HFF-Myc (cell line): ENCODE data around the gene CIBAR2.

ENCODE experiments used
- DNase-seq: peaks from one replicate; pipeline ENCODE4 v3.0.0-alpha.2; 2011; ENCODE audit warnings: low read depth; ENCODE audit errors: extremely low read depth
- H3K4me3 ChIP-seq: replicated peaks from 2 replicates; pipeline ENCODE4 v1.5.1; 2011; ENCODE audit warnings: low read depth, mild to moderate bottlenecking, control low read depth, low read length
- CTCF ChIP-seq: IDR thresholded peaks from 2 replicates; pipeline ENCODE4 v1.5.1; 2012; ENCODE audit warnings: mild to moderate bottlenecking, low read depth, low read length, control low read depth; ENCODE audit errors: missing control alignments

Gene CIBAR2

GRCh38 chr16:85111184-85111583, 1.1 kb downstream of the CIBAR2 start:
- no peak for DNase-seq
- no peak for TF ChIP-seq CTCF

GRCh38 chr16:85110105-85110504, 2.2 kb downstream of the CIBAR2 start:
- no peak for TF ChIP-seq CTCF
- no peak for DNase-seq
- no peak overlapping the region for H3K4me3 ChIP-seq

More at GRCh38 chr16:85111184-85111583, 1.1 kb downstream of the CIBAR2 start:
- H3K4me3 ChIP-seq, result no peak overlapping the region

GRCh38 chr16:85107532-85107931, 4.7 kb downstream of the CIBAR2 start:
- no peak for TF ChIP-seq CTCF
- no peak for DNase-seq

GRCh38 chr16:85107083-85107482, 5.2 kb downstream of the CIBAR2 start:
- no peak for DNase-seq
- no peak for TF ChIP-seq CTCF
- H3K4me3 ChIP-seq, result no peak overlapping the region

More at GRCh38 chr16:85107532-85107931, 4.7 kb downstream of the CIBAR2 start:
- no peak overlapping the region for H3K4me3 ChIP-seq

- H3K4me3 ChIP-seq, result no peak overlapping the region
- no peak for DNase-seq
- no peak for TF ChIP-seq CTCF
These were observed 6.8 kb downstream of the CIBAR2 start for GRCh38 chr16:85105475-85105874.

GRCh38 chr16:85104821-85105391, 7.4 kb downstream of the CIBAR2 start:
- TF ChIP-seq CTCF, result no peak
- no peak overlapping the region for H3K4me3 ChIP-seq
- no peak for DNase-seq

- no peak for DNase-seq
- TF ChIP-seq CTCF, result no peak
- no peak overlapping the region for H3K4me3 ChIP-seq
These were observed 8.1 kb downstream of the CIBAR2 start for GRCh38 chr16:85104147-85104546.
